Measurements from ENCODE around the gene HBS1L. TPM values are rescaled to one million over a fixed set of nuclear protein-coding genes. Genes with fewer than 3 reads are reported as not detected.
A peak's percentile ranks its signal among the peaks of the same experiment; 100 is the strongest.

The HBS1L gene
- polyA plus RNA-seq, 1 experiment: 101 TPM

- no peak overlapping the region for H3K27ac ChIP-seq (ENCODE audit: low read depth, low read length)
- TF ChIP-seq CTCF (IDR thresholded peaks at IDR 0.05; ENCODE audit: low read depth, low read length): no peak
- H3K9me3 ChIP-seq (ENCODE audit: control insufficient read depth, insufficient read depth, low read length): no peaks in the 10 kb centered on the region
- H3K27me3 ChIP-seq (ENCODE audit: control insufficient read depth, insufficient read depth, low read length): no peaks in the 10 kb centered on the region
- CTCF ChIA-PET: interaction anchor here (2.3 kb wide), 1 partner anchor 10 kb away, joined by 15 read pairs; no protein-coding TSS in a partner anchor
- POLR2A ChIA-PET: no interaction called here
- no peak for DNase-seq (ENCODE audit: low read depth, low spot score)
- H3K4me3 ChIP-seq (ENCODE audit: low read depth, low read length): no peak overlapping the region
Measured at GRCh38 chr6:134992155-134992554, 62.5 kb downstream of the HBS1L start.

- no peak for TF ChIP-seq CTCF (IDR thresholded peaks at IDR 0.05; ENCODE audit: low read depth, low read length)
- ChIA-PET POLR2A (no interaction called here), CTCF (no interaction called here)
- Histone ChIP-seq H3K4me3 (ENCODE audit: low read depth, low read length) (no peak overlapping the region), H3K27ac (ENCODE audit: low read depth, low read length) (no peak overlapping the region), H3K9me3 (ENCODE audit: control insufficient read depth, insufficient read depth, low read length) (no peaks in the 10 kb centered on the region), H3K27me3 (ENCODE audit: control insufficient read depth, insufficient read depth, low read length) (no peaks in the 10 kb centered on the region)
- no peak for DNase-seq (ENCODE audit: low read depth, low spot score)
Measured at GRCh38 chr6:134990262-134990661, 64.4 kb downstream of the HBS1L start.

- Histone ChIP-seq H3K4me3 (ENCODE audit: low read depth, low read length) (no peak overlapping the region), H3K27me3 (ENCODE audit: control insufficient read depth, insufficient read depth, low read length) (no peaks in the 10 kb centered on the region), H3K9me3 (ENCODE audit: control insufficient read depth, insufficient read depth, low read length) (no peaks in the 10 kb centered on the region), H3K27ac (ENCODE audit: low read depth, low read length) (no peak overlapping the region)
- peak; percentile 8 for DNase-seq (ENCODE audit: low read depth, low spot score)
- ChIA-PET POLR2A (no interaction called here), CTCF (interaction anchor here (1.8 kb wide), 1 partner anchor 17 kb away, joined by 5 read pairs; no protein-coding TSS in a partner anchor)
- TF ChIP-seq CTCF (IDR thresholded peaks at IDR 0.05; ENCODE audit: low read depth, low read length): no peak
Measured at GRCh38 chr6:134984821-134985220, 69.8 kb downstream of the HBS1L start.

- CTCF ChIA-PET: interaction anchor here (1.8 kb wide), 1 partner anchor 18 kb away, joined by 5 read pairs; no protein-coding TSS in a partner anchor
- H3K27me3 ChIP-seq (ENCODE audit: control insufficient read depth, insufficient read depth, low read length): no peaks in the 10 kb centered on the region
- POLR2A ChIA-PET: no interaction called here
- no peak overlapping the region for H3K4me3 ChIP-seq (ENCODE audit: low read depth, low read length)
- no peak for DNase-seq (ENCODE audit: low read depth, low spot score)
- no peak for TF ChIP-seq CTCF (IDR thresholded peaks at IDR 0.05; ENCODE audit: low read depth, low read length)
- no peak overlapping the region for H3K27ac ChIP-seq (ENCODE audit: low read depth, low read length)
- no peaks in the 10 kb centered on the region for H3K9me3 ChIP-seq (ENCODE audit: control insufficient read depth, insufficient read depth, low read length)
Measured at GRCh38 chr6:134983823-134984222, 70.8 kb downstream of the HBS1L start.

- CTCF ChIA-PET: no interaction called here
- no peak for TF ChIP-seq CTCF (IDR thresholded peaks at IDR 0.05; ENCODE audit: low read depth, low read length)
- POLR2A ChIA-PET: no interaction called here
- H3K4me3 ChIP-seq (ENCODE audit: low read depth, low read length): no peak overlapping the region
- DNase-seq (ENCODE audit: low read depth, low spot score): no peak
- H3K27me3 ChIP-seq (ENCODE audit: control insufficient read depth, insufficient read depth, low read length): no peaks in the 10 kb centered on the region
- H3K27ac ChIP-seq (ENCODE audit: low read depth, low read length): no peak overlapping the region
- H3K9me3 ChIP-seq (ENCODE audit: control insufficient read depth, insufficient read depth, low read length): no peaks in the 10 kb centered on the region
Measured at GRCh38 chr6:134982161-134982560, 72.5 kb downstream of the HBS1L start.
